Transverse colon (tissue), 4 donors: ENCODE measurements around the gene DENND1B.

Experiments
- POLR2AphosphoS5 ChIP-seq, 3 donors: sonication (generic); formaldehyde crosslinking; IDR thresholded peaks; one replicate each; pipeline ENCODE4 v1.6.1; 2016; ENCODE audit warnings: antibody characterized with exemption in 3 of 3
- TF ChIP-seq, protein P1 (sequence below), 5 experiments: fragments of 200-600 bp in 3 of 5; fragments of 450-650 bp in 2 of 5; sonication (generic) in 3 of 5; IDR thresholded peaks; 1 replicate in 2 of 5; 2 replicates in 3 of 5; pipeline ENCODE4 v1.5.1; 2016 to 2017; ENCODE audit warnings: antibody characterized with exemption in 5 of 5, inconsistent platforms in 3 of 5, mild to moderate bottlenecking in 2 of 5, moderate library complexity in 1 of 5

DNA sequence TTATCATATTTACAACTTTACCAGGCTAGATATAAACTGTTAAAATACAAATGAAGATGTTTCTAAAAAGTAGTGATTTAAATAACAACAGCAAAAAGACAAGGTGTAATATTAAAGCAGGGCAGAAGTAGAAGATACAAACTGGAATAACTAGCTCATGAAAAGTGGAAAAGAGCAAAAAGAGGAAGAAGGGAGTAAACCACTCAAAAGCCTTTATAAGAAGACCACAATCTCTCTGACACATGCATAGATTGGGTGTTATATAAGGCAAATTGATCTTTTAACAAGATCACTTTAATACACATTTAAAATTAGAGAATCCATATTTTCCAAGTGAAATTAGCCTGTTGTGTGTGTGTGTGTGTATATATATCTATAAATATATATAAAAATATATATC is 5.0 kb downstream of the DENND1B start:
- TF ChIP-seq, protein P1, sequence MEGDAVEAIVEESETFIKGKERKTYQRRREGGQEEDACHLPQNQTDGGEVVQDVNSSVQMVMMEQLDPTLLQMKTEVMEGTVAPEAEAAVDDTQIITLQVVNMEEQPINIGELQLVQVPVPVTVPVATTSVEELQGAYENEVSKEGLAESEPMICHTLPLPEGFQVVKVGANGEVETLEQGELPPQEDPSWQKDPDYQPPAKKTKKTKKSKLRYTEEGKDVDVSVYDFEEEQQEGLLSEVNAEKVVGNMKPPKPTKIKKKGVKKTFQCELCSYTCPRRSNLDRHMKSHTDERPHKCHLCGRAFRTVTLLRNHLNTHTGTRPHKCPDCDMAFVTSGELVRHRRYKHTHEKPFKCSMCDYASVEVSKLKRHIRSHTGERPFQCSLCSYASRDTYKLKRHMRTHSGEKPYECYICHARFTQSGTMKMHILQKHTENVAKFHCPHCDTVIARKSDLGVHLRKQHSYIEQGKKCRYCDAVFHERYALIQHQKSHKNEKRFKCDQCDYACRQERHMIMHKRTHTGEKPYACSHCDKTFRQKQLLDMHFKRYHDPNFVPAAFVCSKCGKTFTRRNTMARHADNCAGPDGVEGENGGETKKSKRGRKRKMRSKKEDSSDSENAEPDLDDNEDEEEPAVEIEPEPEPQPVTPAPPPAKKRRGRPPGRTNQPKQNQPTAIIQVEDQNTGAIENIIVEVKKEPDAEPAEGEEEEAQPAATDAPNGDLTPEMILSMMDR (IDR thresholded peaks at IDR 0.05) = no peak
- TF ChIP-seq POLR2AphosphoS5 (IDR thresholded peaks at IDR 0.05) = no peak
